MCF 10A (cell line): ENCODE measurements around the gene SH3TC1. TPM values are rescaled to one million over a fixed set of nuclear protein-coding genes. Genes with fewer than 3 reads are reported as not detected.
A peak's percentile ranks its signal among the peaks of the same experiment; 100 is the strongest.

ENCODE experiments used
- BruUV-seq: library from RNA; stranded (reverse); fragments of 400-500 nt; replicated peaks from 2 replicates; lab custom pipeline; 2021; lab: Mats Ljungman, UMichigan
- CTCF ChIA-PET: fragments of 300-600 bp; sonication (Branson Sonifier 250); formaldehyde crosslinking; extraction: SDS; loops from one replicate; lab custom pipeline; 2021; ENCODE audit warnings: antibody characterized with exemption, inconsistent platforms; lab: Yijun Ruan, JAX
- POLR2A ChIA-PET: fragments of 300-600, 350-650 bp; sonication (Branson Sonifier 250); formaldehyde crosslinking; extraction: SDS; loops from one replicate; lab custom pipeline; 2020; ENCODE audit warnings: antibody characterized with exemption, inconsistent platforms; lab: Yijun Ruan, JAX
- DNase-seq: peaks from one replicate; pipeline ENCODE4 v3.0.0-alpha.2; 2018; ENCODE audit not compliant: unreplicated experiment
- H3K27ac Mint-ChIP-seq: one replicate; pipeline ENCODE4 v1.8.0; 2022; ENCODE audit warnings: mild to moderate bottlenecking, low read depth, mixed read lengths; ENCODE audit not compliant: unreplicated experiment
- H3K27me3 Mint-ChIP-seq: one replicate; pipeline ENCODE4 v1.8.0; 2022; ENCODE audit warnings: mixed read lengths; ENCODE audit not compliant: insufficient read depth, unreplicated experiment
- H3K36me3 Mint-ChIP-seq: one replicate; pipeline ENCODE4 v1.8.0; 2022; ENCODE audit warnings: mild to moderate bottlenecking, moderate library complexity, mixed read lengths; ENCODE audit not compliant: insufficient read depth, unreplicated experiment
- H3K4me1 Mint-ChIP-seq: one replicate; pipeline ENCODE4 v1.8.0; 2022; ENCODE audit warnings: mixed read lengths; ENCODE audit not compliant: insufficient read depth, unreplicated experiment
- H3K4me3 Mint-ChIP-seq: one replicate; pipeline ENCODE4 v1.8.0; 2022; ENCODE audit warnings: mild to moderate bottlenecking, moderate library complexity, mixed read lengths; ENCODE audit not compliant: unreplicated experiment
- H3K9me3 Mint-ChIP-seq: one replicate; pipeline ENCODE4 v1.8.0; 2022; ENCODE audit warnings: mixed read lengths; ENCODE audit not compliant: unreplicated experiment
- CTCF ChIP-seq: fragments of 200-600 bp; IDR thresholded peaks from one replicate; pipeline ENCODE4 v1.8.0; 2022; ENCODE audit warnings: antibody characterized with exemption, mild to moderate bottlenecking; ENCODE audit not compliant: unreplicated experiment
- intact Hi-C: fragments of 100-400 bp; cut with micrococcal nuclease; formaldehyde crosslinking; loops from 2 replicates; pipeline ENCODE4 v1.14.1; 2022
- total RNA-seq: library from RNA; stranded (reverse); gene quantifications from 2 replicates; pipeline ENCODE4 v1.2.3, GENCODE V29; 2022

The SH3TC1 gene
- total RNA-seq, 1 experiment from 2014 or later, result 28.8 TPM

DNA sequence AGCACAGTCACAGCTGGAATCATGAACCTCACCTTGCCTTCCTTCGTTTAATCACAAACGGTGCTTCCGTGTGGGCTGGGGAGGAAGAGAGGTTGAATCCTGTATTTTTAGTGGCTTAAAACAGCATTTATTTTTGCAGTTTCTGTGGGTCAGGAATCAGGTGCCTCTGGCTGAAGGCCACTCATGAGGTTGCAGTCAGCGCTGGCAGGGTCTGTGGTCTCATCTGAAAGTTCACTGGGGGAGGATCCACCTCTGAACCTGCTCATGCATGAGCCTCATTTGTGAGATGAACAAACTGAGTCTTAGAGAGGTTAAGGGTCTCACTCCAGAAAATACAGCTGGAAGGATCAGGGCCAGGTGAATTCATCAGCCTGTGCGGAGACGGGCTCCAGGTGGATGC is 23.4 kb upstream of the SH3TC1 start:
- Mint-ChIP-seq H3K4me3 (no peak overlapping the region), H3K4me1 (peaks cover 19% of the 10 kb centered on the region), H3K36me3 (no peaks in the 10 kb centered on the region), H3K27me3 (no peaks in the 10 kb centered on the region), H3K27ac (no peak overlapping the region), H3K9me3 (no peaks in the 10 kb centered on the region)
- BruUV-seq, result no TSS peak
- ChIA-PET POLR2A (interaction anchor here (2.0 kb wide), 1 partner anchor 12 kb away, joined by 15 read pairs; no protein-coding TSS in a partner anchor), CTCF (interaction anchor here (0.7 to 6.9 kb wide), 16 partner anchors 8 to 234 kb away, joined by 3 to 185 read pairs (median 6); partner anchors contain the start of gene SH3TC1)
- TF ChIP-seq CTCF, result no peak
- intact Hi-C loops, result loop anchor here (1.0 to 2.0 kb wide), 3 partner anchors 17 to 231 kb away; no protein-coding TSS in a partner anchor
- no peak for DNase-seq

- BruUV-seq, result no TSS peak
- Mint-ChIP-seq H3K27ac (no peak overlapping the region), H3K36me3 (no peaks in the 10 kb centered on the region), H3K9me3 (no peaks in the 10 kb centered on the region), H3K27me3 (no peaks in the 10 kb centered on the region), H3K4me3 (no peak overlapping the region), H3K4me1 (peaks cover 18% of the 10 kb centered on the region)
- TF ChIP-seq CTCF, result peak; percentile 95
- ChIA-PET CTCF (interaction anchor here (0.5 to 6.9 kb wide), 46 partner anchors 8 to 861 kb away, joined by 3 to 185 read pairs (median 4); partner anchors contain the start of gene SH3TC1), POLR2A (interaction anchor here (0.9 to 2.0 kb wide), 4 partner anchors 11 to 170 kb away, joined by 3 to 18 read pairs (median 9); partner anchors contain the start of gene SH3TC1)
- peak; percentile 74 for DNase-seq
- intact Hi-C loops, result loop anchor here (1.0 to 2.0 kb wide), 3 partner anchors 16 to 230 kb away; no protein-coding TSS in a partner anchor
Observed at GRCh38 chr4:8176547-8177399, 22.3 kb upstream of the SH3TC1 start.

DNA sequence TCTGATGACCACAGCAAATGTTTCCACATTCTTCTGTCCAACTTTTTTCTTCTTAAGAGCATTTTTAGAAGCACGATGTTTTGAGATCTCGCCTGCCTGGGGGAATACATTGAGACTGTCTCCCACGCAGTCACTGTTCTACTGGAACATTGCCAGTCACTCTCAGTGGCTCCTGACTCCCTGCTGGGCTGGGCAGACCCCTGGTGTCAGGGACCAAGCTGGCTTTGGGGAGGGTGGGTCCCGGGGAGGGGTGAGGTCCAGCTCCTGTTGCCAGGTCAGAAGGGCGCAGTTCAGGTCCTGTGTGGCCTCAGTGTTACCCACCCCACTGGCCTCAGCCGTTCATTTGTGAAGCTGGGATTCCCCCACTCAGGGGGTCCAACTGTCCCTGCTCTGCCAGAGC is 21.5 kb upstream of the SH3TC1 start:
- CTCF ChIA-PET, result interaction anchor here (0.6 to 6.9 kb wide), 27 partner anchors 8 to 373 kb away, joined by 3 to 185 read pairs (median 4); partner anchors contain the start of gene SH3TC1
- no TSS peak for BruUV-seq
- POLR2A ChIA-PET, result interaction anchor here (1.0 to 2.0 kb wide), 3 partner anchors 11 to 22 kb away, joined by 3 to 18 read pairs (median 15); partner anchors contain the start of gene SH3TC1
- no peaks in the 10 kb centered on the region for H3K27me3 Mint-ChIP-seq
- intact Hi-C loops, result loop anchor here (2.0 kb wide), 2 partner anchors 65 to 229 kb away; no protein-coding TSS in a partner anchor
- TF ChIP-seq CTCF, result no peak
- no peak overlapping the region for H3K27ac Mint-ChIP-seq
- H3K4me1 Mint-ChIP-seq, result peaks cover 17% of the 10 kb centered on the region
- H3K36me3 Mint-ChIP-seq, result no peaks in the 10 kb centered on the region
- no peak for DNase-seq
- no peaks in the 10 kb centered on the region for H3K9me3 Mint-ChIP-seq
- no peak overlapping the region for H3K4me3 Mint-ChIP-seq

- H3K4me3 Mint-ChIP-seq, result no peak overlapping the region
- no peak overlapping the region for H3K27ac Mint-ChIP-seq
- no peaks in the 10 kb centered on the region for H3K27me3 Mint-ChIP-seq
- no peaks in the 10 kb centered on the region for H3K9me3 Mint-ChIP-seq
- ChIA-PET POLR2A (no interaction called here), CTCF (interaction anchor here (0.6 to 6.9 kb wide), 6 partner anchors 13 to 249 kb away, joined by 3 to 185 read pairs (median 12); partner anchors contain the start of gene SH3TC1)
- intact Hi-C loops, result loop anchor here (2.0 kb wide), 2 partner anchors 65 to 229 kb away; no protein-coding TSS in a partner anchor
- no TSS peak for BruUV-seq
- no peak for TF ChIP-seq CTCF
- no peak for DNase-seq
- no peaks in the 10 kb centered on the region for H3K36me3 Mint-ChIP-seq
- peaks cover 17% of the 10 kb centered on the region for H3K4me1 Mint-ChIP-seq
Observed at GRCh38 chr4:8177956-8178355, 21.1 kb upstream of the SH3TC1 start.
